HG03342 (cell line): ENCODE measurements around the gene IDH3G.
"Not testable (repeated sequence)": the region's sequence is repeated elsewhere in the genome, so short reads cannot be mapped to it uniquely, and the experiment has no call there.

ENCODE experiments used
- ATAC-seq: cut with Tn5 transposase; IDR thresholded peaks from one replicate; pipeline ENCODE4 v1.9.1; 2021; ENCODE audit warnings: mild to moderate bottlenecking, moderate library complexity; ENCODE audit not compliant: unreplicated experiment

IDH3G gene

GRCh38 chrX:153763298-153763932 is 30.8 kb downstream of the IDH3G start:
- ATAC-seq = no peak

- no peak for ATAC-seq
These were observed 31.5 kb downstream of the IDH3G start for GRCh38 chrX:153762626-153763173.

GRCh38 chrX:153761863-153762262 is 32.3 kb downstream of the IDH3G start:
- no peak for ATAC-seq

- no peak for ATAC-seq
These were observed 39.0 kb downstream of the IDH3G start for GRCh38 chrX:153755136-153755535.

- no peak for ATAC-seq
These were observed 43.9 kb downstream of the IDH3G start for GRCh38 chrX:153750127-153750774.

GRCh38 chrX:153749017-153749416 is 45.2 kb downstream of the IDH3G start:
- ATAC-seq = not testable (repeated sequence)

GRCh38 chrX:153746991-153747390 is 47.2 kb downstream of the IDH3G start:
- ATAC-seq = not testable (repeated sequence)

- no peak for ATAC-seq
These were observed 47.8 kb downstream of the IDH3G start for GRCh38 chrX:153746359-153746758.

- not testable (repeated sequence) for ATAC-seq
These were observed 49.1 kb downstream of the IDH3G start for GRCh38 chrX:153745067-153745433.

- no peak for ATAC-seq
These were observed 49.7 kb downstream of the IDH3G start for GRCh38 chrX:153744210-153745066.

GRCh38 chrX:153743468-153744209 is 50.5 kb downstream of the IDH3G start:
- not testable (repeated sequence) for ATAC-seq

- ATAC-seq = not testable (repeated sequence)
These were observed 51.2 kb downstream of the IDH3G start for GRCh38 chrX:153742796-153743467.

- ATAC-seq = not testable (repeated sequence)
These were observed 52.1 kb downstream of the IDH3G start for GRCh38 chrX:153742111-153742510.

- ATAC-seq = no peak
These were observed 52.7 kb downstream of the IDH3G start for GRCh38 chrX:153741446-153741845.

- ATAC-seq = no peak
These were observed 53.4 kb downstream of the IDH3G start for GRCh38 chrX:153740631-153741222.

- no peak for ATAC-seq
These were observed 54.3 kb downstream of the IDH3G start for GRCh38 chrX:153739754-153740486.

- ATAC-seq = no peak
These were observed 56.0 kb downstream of the IDH3G start for GRCh38 chrX:153738056-153738605.

GRCh38 chrX:153736871-153737441 is 57.2 kb downstream of the IDH3G start:
- ATAC-seq = no peak
